HepG2 (cell line): ENCODE data around the gene TBC1D20. TPM values are rescaled to one million over a fixed set of nuclear protein-coding genes. Genes with fewer than 3 reads are reported as not detected.
A peak's percentile ranks its signal among the peaks of the same experiment; 100 is the strongest.

ENCODE experiments used
- ADNP ChIP-seq: sonication (generic); formaldehyde crosslinking; IDR thresholded peaks from 2 replicates; pipeline ENCODE4 v1.4.0; 2020; ENCODE audit warnings: missing genetic modification reagents
- BRCA1 ChIP-seq: sonication (generic); formaldehyde crosslinking; IDR thresholded peaks from 2 replicates; pipeline ENCODE4 v1.4.0; 2020; ENCODE audit warnings: missing genetic modification reagents
- CEBPB ChIP-seq: IDR thresholded peaks from 2 replicates; pipeline ENCODE4 v1.6.1; 2011; ENCODE audit warnings: low read depth, low read length, improper control_type of control experiment, borderline replicate concordance
- FOXO1 ChIP-seq: sonication (generic); formaldehyde crosslinking; IDR thresholded peaks from 2 replicates; pipeline ENCODE4 v1.4.0; 2020; ENCODE audit warnings: missing genetic modification reagents
- HES4 ChIP-seq: sonication (generic); formaldehyde crosslinking; IDR thresholded peaks from 2 replicates; pipeline ENCODE4 v1.9.0; 2021; ENCODE audit warnings: mild to moderate bottlenecking, missing genetic modification reagents, borderline replicate concordance
- KDM5B ChIP-seq: sonication (generic); formaldehyde crosslinking; IDR thresholded peaks from 2 replicates; pipeline ENCODE4 v1.4.0; 2020; ENCODE audit warnings: missing genetic modification reagents, mild to moderate bottlenecking, borderline replicate concordance
- KLF9 ChIP-seq: IDR thresholded peaks from 2 replicates; pipeline ENCODE4 v1.6.1; 2016; ENCODE audit warnings: low read depth
- MAFK ChIP-seq, 2 experiments: IDR thresholded peaks in 1 of 2; conservative IDR thresholded peaks in 1 of 2; 2 replicates each; pipeline ENCODE4 v1.6.1; 2011; ENCODE audit warnings: improper control_type of control experiment in 2 of 2, low read length in 2 of 2
- MATR3 ChIP-seq: sonication (generic); formaldehyde crosslinking; IDR thresholded peaks from 2 replicates; pipeline ENCODE4 v1.4.0; 2020; ENCODE audit warnings: missing genetic modification reagents
- MED1 ChIP-seq: sonication (generic); formaldehyde crosslinking; IDR thresholded peaks from 2 replicates; pipeline ENCODE4 v1.4.0; 2020; ENCODE audit warnings: missing genetic modification reagents
- RBM39 ChIP-seq: fragments of 200-400 bp; formaldehyde crosslinking; IDR thresholded peaks from one replicate; pipeline ENCODE4 v1.6.1; 2018; ENCODE audit warnings: antibody characterized with exemption, mild to moderate bottlenecking, low read depth, low read length; ENCODE audit not compliant: poor library complexity, severe bottlenecking
- SALL1 ChIP-seq: sonication (generic); formaldehyde crosslinking; IDR thresholded peaks from 2 replicates; pipeline ENCODE4 v1.8.0; 2022; ENCODE audit warnings: mild to moderate bottlenecking, missing genetic modification reagents
- SSRP1 ChIP-seq: IDR thresholded peaks from 2 replicates; pipeline ENCODE4 v1.6.1; 2016; ENCODE audit warnings: control low read depth
- ZNF33B ChIP-seq: sonication (generic); formaldehyde crosslinking; IDR thresholded peaks from 2 replicates; pipeline ENCODE4 v1.5.1; 2020; ENCODE audit warnings: mild to moderate bottlenecking, missing genetic modification reagents
- ZNF557 ChIP-seq: sonication (generic); formaldehyde crosslinking; IDR thresholded peaks from 2 replicates; pipeline ENCODE4 v1.4.0; 2020; ENCODE audit warnings: missing genetic modification reagents
- ZNF598 ChIP-seq: sonication (generic); formaldehyde crosslinking; IDR thresholded peaks from 2 replicates; pipeline ENCODE4 v1.5.1; 2020; ENCODE audit warnings: mild to moderate bottlenecking, missing genetic modification reagents, borderline replicate concordance
- ZNF605 ChIP-seq: sonication (generic); formaldehyde crosslinking; IDR thresholded peaks from 2 replicates; pipeline ENCODE4 v1.8.0; 2022; ENCODE audit warnings: mild to moderate bottlenecking, missing genetic modification reagents
- polyA plus RNA-seq, 8 experiments: library from polyadenylated mRNA; depleted of rRNA in 3 of 8; stranded (reverse) in 7 of 8; unstranded in 1 of 8; fragments of >200 nt; fragmentation: Illumina TruSeq in 4 of 8; extraction: Trizol in 4 of 8; gene quantifications; 2 replicates each; pipeline versions ENCODE4 v1.2.1 to v1.2.3, GENCODE V29; 2011 to 2016; ENCODE audit warnings: low read depth in 4 of 8, missing spikeins in 1 of 8, mixed read lengths in 1 of 8; ENCODE audit not compliant: insufficient read depth in 1 of 8
- total RNA-seq, 5 experiments: library from RNA; depleted of rRNA; stranded (reverse); fragments of >200 nt; fragmentation: Illumina TruSeq; extraction: Trizol; gene quantifications; 2 replicates each; pipeline ENCODE4 v1.2.3, GENCODE V29; 2016; ENCODE audit warnings: low read depth in 1 of 5
- TF ChIP-seq, protein P1 (sequence below): sonication (generic); formaldehyde crosslinking; IDR thresholded peaks from 2 replicates; pipeline ENCODE4 v1.4.0; 2020; ENCODE audit warnings: missing genetic modification reagents, borderline replicate concordance
- TF ChIP-seq, protein P2 (sequence below): sonication (generic); formaldehyde crosslinking; IDR thresholded peaks from 2 replicates; pipeline ENCODE4 v1.4.0; 2020; ENCODE audit warnings: mild to moderate bottlenecking, missing genetic modification reagents, borderline replicate concordance
- TF ChIP-seq, protein P3 (sequence below), 2 experiments: sonication (generic) in 1 of 2; formaldehyde crosslinking in 1 of 2; IDR thresholded peaks; 2 replicates each; pipeline versions ENCODE4 v1.4.0 to v1.6.1; 2016 to 2020; ENCODE audit warnings: borderline replicate concordance in 1 of 2, low read depth in 1 of 2, mild to moderate bottlenecking in 1 of 2, missing genetic modification reagents in 1 of 2
- TF ChIP-seq, protein P4 (sequence below): sonication (generic); formaldehyde crosslinking; IDR thresholded peaks from 2 replicates; pipeline ENCODE4 v1.4.0; 2020; ENCODE audit warnings: mild to moderate bottlenecking, missing genetic modification reagents

Gene TBC1D20
- total and polyA plus RNA-seq, 2 of the 13 experiments (the other 11 are each of a cell fraction or from before 2014, with no cell fraction given), result 36.6 to 47.1 TPM

DNA sequence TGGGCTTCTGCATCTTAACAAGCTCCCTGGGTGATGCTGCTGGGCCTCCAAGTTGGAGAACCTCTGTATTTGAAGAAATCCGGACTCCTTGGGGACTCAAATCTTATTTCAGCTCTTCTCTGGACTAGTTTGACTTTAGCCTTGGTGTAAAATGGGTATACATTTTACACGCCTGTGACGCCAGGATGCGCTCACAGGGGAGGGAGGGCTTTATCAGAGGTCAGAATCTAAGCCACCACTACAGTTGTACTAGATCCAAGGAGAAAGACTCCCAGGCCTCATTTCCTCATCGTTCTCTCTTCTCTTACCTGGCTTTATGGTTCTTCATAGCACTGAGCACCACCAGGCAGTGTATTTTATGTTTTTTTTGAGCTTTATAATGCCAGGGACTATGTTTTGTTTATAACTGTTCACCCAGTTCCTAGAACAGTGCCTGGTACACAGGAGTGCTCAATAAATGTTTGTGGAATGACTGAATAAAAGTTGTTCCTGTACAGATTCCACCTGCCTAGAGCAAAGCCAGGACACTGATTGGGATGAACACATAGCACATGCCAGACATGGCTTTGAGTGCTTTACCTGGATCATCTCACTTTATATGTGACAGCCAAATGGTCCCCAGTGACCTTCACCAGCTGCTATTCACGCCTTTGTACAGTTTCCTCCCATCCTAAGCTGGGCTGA, 59.3 kb downstream of the TBC1D20 start (continued):
- TF ChIP-seq MED1 (CRISPR knock-in tag) (0 out of 2 replicates have a peak, but pooled peaks have one; percentile 22), SALL1 (CRISPR knock-in tag) (no peak), FOXO1 (no peak), SSRP1 (CRISPR knock-in tag) (peak; percentile 62; the same call in 1 of the 2 replicates), BRCA1 (no peak), ZNF33B (CRISPR knock-in tag) (no peak), KDM5B (CRISPR knock-in tag) (no peak), MAFK (conservative IDR thresholded peaks at IDR 0.05 in 1 of 2, IDR thresholded peaks at IDR 0.05 in 1 of 2; ENCODE audit: low read length in 2 of 2) (no peak), MATR3 (CRISPR knock-in tag) (no peak), ZNF598 (CRISPR knock-in tag) (no peak), KLF9 (CRISPR knock-in tag) (no peak), ADNP (CRISPR knock-in tag) (no peak), ZNF557 (CRISPR knock-in tag) (0 out of 2 replicates have a peak, but pooled peaks have one; percentile 18), HES4 (CRISPR knock-in tag) (no peak), RBM39 (no peak), CEBPB (no peak), ZNF605 (CRISPR knock-in tag) (peak; percentile 61; the same call in 1 of the 2 replicates)
- TF ChIP-seq, protein P1, sequence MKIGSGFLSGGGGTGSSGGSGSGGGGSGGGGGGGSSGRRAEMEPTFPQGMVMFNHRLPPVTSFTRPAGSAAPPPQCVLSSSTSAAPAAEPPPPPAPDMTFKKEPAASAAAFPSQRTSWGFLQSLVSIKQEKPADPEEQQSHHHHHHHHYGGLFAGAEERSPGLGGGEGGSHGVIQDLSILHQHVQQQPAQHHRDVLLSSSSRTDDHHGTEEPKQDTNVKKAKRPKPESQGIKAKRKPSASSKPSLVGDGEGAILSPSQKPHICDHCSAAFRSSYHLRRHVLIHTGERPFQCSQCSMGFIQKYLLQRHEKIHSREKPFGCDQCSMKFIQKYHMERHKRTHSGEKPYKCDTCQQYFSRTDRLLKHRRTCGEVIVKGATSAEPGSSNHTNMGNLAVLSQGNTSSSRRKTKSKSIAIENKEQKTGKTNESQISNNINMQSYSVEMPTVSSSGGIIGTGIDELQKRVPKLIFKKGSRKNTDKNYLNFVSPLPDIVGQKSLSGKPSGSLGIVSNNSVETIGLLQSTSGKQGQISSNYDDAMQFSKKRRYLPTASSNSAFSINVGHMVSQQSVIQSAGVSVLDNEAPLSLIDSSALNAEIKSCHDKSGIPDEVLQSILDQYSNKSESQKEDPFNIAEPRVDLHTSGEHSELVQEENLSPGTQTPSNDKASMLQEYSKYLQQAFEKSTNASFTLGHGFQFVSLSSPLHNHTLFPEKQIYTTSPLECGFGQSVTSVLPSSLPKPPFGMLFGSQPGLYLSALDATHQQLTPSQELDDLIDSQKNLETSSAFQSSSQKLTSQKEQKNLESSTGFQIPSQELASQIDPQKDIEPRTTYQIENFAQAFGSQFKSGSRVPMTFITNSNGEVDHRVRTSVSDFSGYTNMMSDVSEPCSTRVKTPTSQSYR (CRISPR knock-in tag), result peak; percentile 5; the same call in 1 of the 2 replicates
- TF ChIP-seq, protein P2, sequence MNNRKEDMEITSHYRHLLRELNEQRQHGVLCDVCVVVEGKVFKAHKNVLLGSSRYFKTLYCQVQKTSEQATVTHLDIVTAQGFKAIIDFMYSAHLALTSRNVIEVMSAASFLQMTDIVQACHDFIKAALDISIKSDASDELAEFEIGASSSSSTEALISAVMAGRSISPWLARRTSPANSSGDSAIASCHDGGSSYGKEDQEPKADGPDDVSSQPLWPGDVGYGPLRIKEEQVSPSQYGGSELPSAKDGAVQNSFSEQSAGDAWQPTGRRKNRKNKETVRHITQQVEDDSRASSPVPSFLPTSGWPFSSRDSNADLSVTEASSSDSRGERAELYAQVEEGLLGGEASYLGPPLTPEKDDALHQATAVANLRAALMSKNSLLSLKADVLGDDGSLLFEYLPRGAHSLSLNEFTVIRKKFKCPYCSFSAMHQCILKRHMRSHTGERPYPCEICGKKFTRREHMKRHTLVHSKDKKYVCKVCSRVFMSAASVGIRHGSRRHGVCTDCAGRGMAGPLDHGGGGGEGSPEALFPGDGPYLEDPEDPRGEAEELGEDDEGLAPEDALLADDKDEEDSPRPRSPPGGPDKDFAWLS (CRISPR knock-in tag), result no peak
- TF ChIP-seq, protein P3, sequence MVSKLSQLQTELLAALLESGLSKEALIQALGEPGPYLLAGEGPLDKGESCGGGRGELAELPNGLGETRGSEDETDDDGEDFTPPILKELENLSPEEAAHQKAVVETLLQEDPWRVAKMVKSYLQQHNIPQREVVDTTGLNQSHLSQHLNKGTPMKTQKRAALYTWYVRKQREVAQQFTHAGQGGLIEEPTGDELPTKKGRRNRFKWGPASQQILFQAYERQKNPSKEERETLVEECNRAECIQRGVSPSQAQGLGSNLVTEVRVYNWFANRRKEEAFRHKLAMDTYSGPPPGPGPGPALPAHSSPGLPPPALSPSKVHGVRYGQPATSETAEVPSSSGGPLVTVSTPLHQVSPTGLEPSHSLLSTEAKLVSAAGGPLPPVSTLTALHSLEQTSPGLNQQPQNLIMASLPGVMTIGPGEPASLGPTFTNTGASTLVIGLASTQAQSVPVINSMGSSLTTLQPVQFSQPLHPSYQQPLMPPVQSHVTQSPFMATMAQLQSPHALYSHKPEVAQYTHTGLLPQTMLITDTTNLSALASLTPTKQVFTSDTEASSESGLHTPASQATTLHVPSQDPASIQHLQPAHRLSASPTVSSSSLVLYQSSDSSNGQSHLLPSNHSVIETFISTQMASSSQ (IDR thresholded peaks at IDR 0.05; ENCODE audit: low read depth), result no peak
- TF ChIP-seq, protein P3 (CRISPR knock-in tag; IDR thresholded peaks at IDR 0.05; ENCODE audit: borderline replicate concordance), result no peak
- TF ChIP-seq, protein P4, sequence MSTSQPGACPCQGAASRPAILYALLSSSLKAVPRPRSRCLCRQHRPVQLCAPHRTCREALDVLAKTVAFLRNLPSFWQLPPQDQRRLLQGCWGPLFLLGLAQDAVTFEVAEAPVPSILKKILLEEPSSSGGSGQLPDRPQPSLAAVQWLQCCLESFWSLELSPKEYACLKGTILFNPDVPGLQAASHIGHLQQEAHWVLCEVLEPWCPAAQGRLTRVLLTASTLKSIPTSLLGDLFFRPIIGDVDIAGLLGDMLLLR (CRISPR knock-in tag), result no peak
